H9 (cell line): ENCODE measurements around the gene YES1. TPM values are rescaled to one million over a fixed set of nuclear protein-coding genes. Genes with fewer than 3 reads are reported as not detected.

Source experiments
- DNase-seq: peaks from one replicate; pipeline ENCODE4 v3.0.0-alpha.2; 2017
- H2AFZ ChIP-seq: one replicate; pipeline ENCODE4 v1.6.1; 2013; ENCODE audit warnings: mild to moderate bottlenecking, low read length, control low read depth, moderate library complexity
- H2AK5ac ChIP-seq: 2 replicates; pipeline ENCODE4 v1.6.1; 2013; ENCODE audit warnings: low read length, control low read depth, mixed read lengths; ENCODE audit not compliant: insufficient read length
- H2BK120ac ChIP-seq: one replicate; pipeline ENCODE4 v1.6.1; 2013; ENCODE audit warnings: low read depth, mild to moderate bottlenecking, low read length, control low read depth, inconsistent platforms; ENCODE audit not compliant: poor library complexity, severe bottlenecking
- H2BK12ac ChIP-seq: 2 replicates; pipeline ENCODE4 v1.6.1; 2013; ENCODE audit warnings: low read length, control low read depth, mixed read lengths, low read depth; ENCODE audit not compliant: insufficient read length
- H2BK15ac ChIP-seq: 2 replicates; pipeline ENCODE4 v1.6.1; 2013; ENCODE audit warnings: low read depth, low read length, control low read depth
- H2BK20ac ChIP-seq: one replicate; pipeline ENCODE4 v1.6.1; 2013; ENCODE audit warnings: low read depth, mild to moderate bottlenecking, low read length, control low read depth, inconsistent platforms; ENCODE audit not compliant: poor library complexity, severe bottlenecking
- H2BK5ac ChIP-seq: 2 replicates; pipeline ENCODE4 v1.6.1; 2013; ENCODE audit warnings: low read length, control low read depth, mixed read lengths; ENCODE audit not compliant: insufficient read length
- H3K14ac ChIP-seq: 2 replicates; pipeline ENCODE4 v1.6.1; 2013; ENCODE audit warnings: low read length, control low read depth; ENCODE audit not compliant: insufficient read depth
- H3K18ac ChIP-seq: 2 replicates; pipeline ENCODE4 v1.6.1; 2013; ENCODE audit warnings: low read depth, mild to moderate bottlenecking, mixed read lengths, low read length, control low read depth; ENCODE audit not compliant: insufficient read length
- H3K23ac ChIP-seq: 2 replicates; pipeline ENCODE4 v1.6.1; 2013; ENCODE audit warnings: low read length, control low read depth, mixed read lengths, low read depth; ENCODE audit not compliant: insufficient read length
- H3K23me2 ChIP-seq: 2 replicates; pipeline ENCODE4 v1.6.1; 2013; ENCODE audit warnings: low read depth, mild to moderate bottlenecking, mixed read lengths, low read length, control low read depth; ENCODE audit not compliant: insufficient read length, poor library complexity, severe bottlenecking
- H3K27ac ChIP-seq: 2 replicates; pipeline ENCODE4 v1.5.1; 2013; ENCODE audit warnings: low read length, control low read depth, mixed read lengths, low read depth; ENCODE audit not compliant: insufficient read length
- H3K27me3 ChIP-seq: 2 replicates; pipeline ENCODE4 v1.6.1; 2013; ENCODE audit warnings: low read length, control low read depth, inconsistent platforms; ENCODE audit not compliant: insufficient read depth
- H3K4ac ChIP-seq: 2 replicates; pipeline ENCODE4 v1.6.1; 2013; ENCODE audit warnings: low read depth, mild to moderate bottlenecking, control low read depth, inconsistent platforms, low read length, moderate library complexity
- H3K4me1 ChIP-seq: 2 replicates; pipeline ENCODE4 v1.6.1; 2013; ENCODE audit warnings: low read length, control low read depth, inconsistent platforms; ENCODE audit not compliant: insufficient read depth
- H3K4me2 ChIP-seq: 2 replicates; pipeline ENCODE4 v1.6.1; 2013; ENCODE audit warnings: low read length, control low read depth, mixed read lengths; ENCODE audit not compliant: insufficient read length, insufficient read depth
- H3K56ac ChIP-seq: 2 replicates; pipeline ENCODE4 v1.6.1; 2013; ENCODE audit warnings: low read depth, mild to moderate bottlenecking, mixed read lengths, low read length, control low read depth; ENCODE audit not compliant: insufficient read length
- H3K79me1 ChIP-seq: 2 replicates; pipeline ENCODE4 v1.6.1; 2013; ENCODE audit warnings: low read depth, mild to moderate bottlenecking, moderate library complexity, low read length, control low read depth, inconsistent platforms; ENCODE audit not compliant: insufficient read depth, poor library complexity, severe bottlenecking
- H3K79me2 ChIP-seq: 2 replicates; pipeline ENCODE4 v1.6.1; 2013; ENCODE audit warnings: low read length, control low read depth, inconsistent platforms; ENCODE audit not compliant: insufficient read depth
- H3K9ac ChIP-seq: 2 replicates; pipeline ENCODE4 v1.6.1; 2013; ENCODE audit warnings: low read length, control low read depth, mixed read lengths; ENCODE audit not compliant: insufficient read length; ENCODE audit errors: extremely low read depth
- H3K9me3 ChIP-seq: one replicate; pipeline ENCODE4 v1.6.1; 2013; ENCODE audit warnings: low read depth, low read length, inconsistent platforms; ENCODE audit not compliant: control insufficient read depth
- H3T11ph ChIP-seq: one replicate; pipeline ENCODE4 v1.6.1; 2013; ENCODE audit warnings: mild to moderate bottlenecking, low read length, control low read depth, inconsistent platforms
- H4K20me1 ChIP-seq: one replicate; pipeline ENCODE4 v1.6.1; 2013; ENCODE audit not compliant: control insufficient read depth, insufficient read length, insufficient read depth
- H4K5ac ChIP-seq: 2 replicates; pipeline ENCODE4 v1.6.1; 2013; ENCODE audit warnings: low read depth, mild to moderate bottlenecking, mixed read lengths, low read length, control low read depth; ENCODE audit not compliant: insufficient read length
- H4K8ac ChIP-seq: replicated peaks from 2 replicates; pipeline ENCODE4 v1.6.1; 2013; ENCODE audit warnings: low read length, control low read depth, mixed read lengths, low read depth; ENCODE audit not compliant: insufficient read length
- H4K91ac ChIP-seq: 2 replicates; pipeline ENCODE4 v1.6.1; 2013; ENCODE audit warnings: low read depth, mild to moderate bottlenecking, moderate library complexity, mixed read lengths, low read length, control low read depth; ENCODE audit not compliant: insufficient read length
- H3K27ac Mint-ChIP-seq, 3 experiments: 2 replicates in 2 of 3; 3 replicates in 1 of 3; pipeline ENCODE4 v1.8.0; 2020 to 2021; ENCODE audit warnings: mixed read lengths in 3 of 3, mild to moderate bottlenecking in 1 of 3, moderate library complexity in 1 of 3
- H3K27me3 Mint-ChIP-seq: 2 replicates; pipeline ENCODE4 v1.8.0; 2021; ENCODE audit warnings: low read depth, mild to moderate bottlenecking, moderate library complexity, mixed read lengths
- H3K36me3 Mint-ChIP-seq, 3 experiments: 2 replicates in 2 of 3; 3 replicates in 1 of 3; pipeline ENCODE4 v1.8.0; 2020 to 2021; ENCODE audit warnings: low read depth in 3 of 3, mixed read lengths in 3 of 3; ENCODE audit not compliant: insufficient read depth in 1 of 3
- H3K4me1 Mint-ChIP-seq, 2 experiments: 2 replicates each; pipeline ENCODE4 v1.8.0; 2020; ENCODE audit warnings: mixed read lengths in 2 of 2
- H3K4me3 Mint-ChIP-seq, 2 experiments: 2 replicates in 1 of 2; 3 replicates in 1 of 2; pipeline ENCODE4 v1.8.0; 2020 to 2021; ENCODE audit warnings: mild to moderate bottlenecking in 2 of 2, mixed read lengths in 2 of 2, moderate library complexity in 1 of 2
- H3K9me3 Mint-ChIP-seq, 2 experiments: 2 replicates in 1 of 2; 3 replicates in 1 of 2; pipeline ENCODE4 v1.8.0; 2020; ENCODE audit warnings: mild to moderate bottlenecking in 2 of 2, mixed read lengths in 2 of 2, moderate library complexity in 1 of 2
- CTCF ChIP-seq: fragments of 200-600 bp; sonication (generic); conservative IDR thresholded peaks from 3 replicates; pipeline ENCODE4 v1.8.0; 2021; ENCODE audit warnings: antibody characterized with exemption, mild to moderate bottlenecking
- WGBS: extraction: QIAGEN DNeasy Blood & Tissue Kit; methylation state at CpG from one replicate; pipeline ENCODE4 v1.1.7; 2013; ENCODE audit warnings: missing lambda C conversion rate, low lambda C conversion rate, mixed read lengths; ENCODE audit not compliant: insufficient read length; ENCODE audit errors: extremely low coverage; 5-methylcytosine and 5-hydroxymethylcytosine counted together
- total RNA-seq: library from RNA; stranded (reverse); gene quantifications from 2 replicates; pipeline ENCODE4 v1.2.1, GENCODE V29; 2021

YES1 gene
- total RNA-seq, 1 experiment from 2014 or later, result 86.9 TPM

GRCh38 chr18:789397-789796 lies 22.6 kb downstream of the YES1 start:
- Mint-ChIP-seq H3K4me1 (peaks cover 15 to 23% of the 10 kb centered on the region in 2 experiments), H3K27me3 (no peaks in the 10 kb centered on the region), H3K9me3 (no peaks in the 10 kb centered on the region; a peak in 1 of 5 replicates), H3K27ac (no peak overlapping the region; a peak in 1 of 7 replicates), H3K4me3 (no peak overlapping the region), H3K36me3 (peaks cover 0 to 6% (median 0%) of the 10 kb centered on the region in 3 experiments; a peak in 2 of 7 replicates)
- WGBS, result no CpG with 5 or more reads among the region's 1 CpG
- H3K79me1 ChIP-seq, result peaks cover 9% of the 10 kb centered on the region
- H3K23me2 ChIP-seq, result no peaks in the 10 kb centered on the region
- no peak overlapping the region for H3K14ac ChIP-seq
- no peak overlapping the region for H2AK5ac ChIP-seq
- no peak overlapping the region for H2AFZ ChIP-seq
- no peak overlapping the region for H3K4me2 ChIP-seq
- no peak overlapping the region for H3K23ac ChIP-seq
- no peak overlapping the region for H3K56ac ChIP-seq
- no peak overlapping the region for H3K4ac ChIP-seq
- peaks cover 20% of the 10 kb centered on the region; the same call in 1 of the 2 replicates for H3K79me2 ChIP-seq
- no peak overlapping the region for H2BK5ac ChIP-seq
- H4K8ac ChIP-seq, result no peak overlapping the region
- no peak overlapping the region for H3T11ph ChIP-seq
- no peak overlapping the region for H4K91ac ChIP-seq
- H4K20me1 ChIP-seq, result no peaks in the 10 kb centered on the region
- H3K27me3 ChIP-seq, result no peaks in the 10 kb centered on the region
- H3K9me3 ChIP-seq, result no peaks in the 10 kb centered on the region
- no peak overlapping the region for H2BK120ac ChIP-seq
- no peak overlapping the region for H3K27ac ChIP-seq
- no peak overlapping the region for H3K18ac ChIP-seq
- H2BK15ac ChIP-seq, result no peak overlapping the region
- H2BK12ac ChIP-seq, result no peak overlapping the region
- no peak overlapping the region for H2BK20ac ChIP-seq
- DNase-seq, result no peak
- no peak overlapping the region for H3K9ac ChIP-seq
- no peak overlapping the region for H4K5ac ChIP-seq
- no peak for TF ChIP-seq CTCF
- H3K4me1 ChIP-seq, result peaks cover 3% of the 10 kb centered on the region
